HL-60 (cell line): ENCODE data around the gene LAYN.
A peak's percentile ranks its signal among the peaks of the same experiment; 100 is the strongest.

ENCODE experiments used
- DNase-seq, 2 experiments: peaks; one replicate each; pipeline ENCODE4 v3.0.0-alpha.2; 2010 to 2020; ENCODE audit warnings: low read depth in 1 of 2, low spot score in 1 of 2
- H3K27ac ChIP-seq: fragments of 250-450 bp; sonication (Bioruptor Pico); replicated peaks from 2 replicates; pipeline ENCODE4 v1.5.1; 2020; ENCODE audit warnings: mild to moderate bottlenecking, moderate library complexity
- H3K27me3 ChIP-seq: fragments of 250-450 bp; sonication (Bioruptor Pico); 2 replicates; pipeline ENCODE4 v1.5.1; 2021; ENCODE audit warnings: mild to moderate bottlenecking, moderate library complexity; ENCODE audit not compliant: insufficient read depth, poor library complexity, severe bottlenecking
- H3K4me3 ChIP-seq: replicated peaks from 2 replicates; pipeline ENCODE4 v1.5.1; 2011; ENCODE audit warnings: mild to moderate bottlenecking, control low read depth, low read length; ENCODE audit not compliant: insufficient read depth
- GABPA ChIP-seq: IDR thresholded peaks from 2 replicates; pipeline ENCODE4 v1.6.1; 2012; ENCODE audit warnings: low read depth
- POLR2AphosphoS5 ChIP-seq: IDR thresholded peaks from 2 replicates; pipeline ENCODE4 v1.6.1; 2012; ENCODE audit warnings: low read depth
- REST ChIP-seq: IDR thresholded peaks from 2 replicates; pipeline ENCODE4 v1.6.1; 2012; ENCODE audit warnings: low read depth; ENCODE audit not compliant: insufficient replicate concordance
- SPI1 ChIP-seq: IDR thresholded peaks from 2 replicates; pipeline ENCODE4 v1.6.1; 2012; ENCODE audit warnings: low read depth, mild to moderate bottlenecking, borderline replicate concordance
- TF ChIP-seq, protein P1 (sequence below): IDR thresholded peaks from one replicate; pipeline ENCODE4 v1.5.1; 2011; ENCODE audit warnings: low read length, control low read depth, inconsistent platforms; ENCODE audit not compliant: insufficient read depth

LAYN gene

DNA sequence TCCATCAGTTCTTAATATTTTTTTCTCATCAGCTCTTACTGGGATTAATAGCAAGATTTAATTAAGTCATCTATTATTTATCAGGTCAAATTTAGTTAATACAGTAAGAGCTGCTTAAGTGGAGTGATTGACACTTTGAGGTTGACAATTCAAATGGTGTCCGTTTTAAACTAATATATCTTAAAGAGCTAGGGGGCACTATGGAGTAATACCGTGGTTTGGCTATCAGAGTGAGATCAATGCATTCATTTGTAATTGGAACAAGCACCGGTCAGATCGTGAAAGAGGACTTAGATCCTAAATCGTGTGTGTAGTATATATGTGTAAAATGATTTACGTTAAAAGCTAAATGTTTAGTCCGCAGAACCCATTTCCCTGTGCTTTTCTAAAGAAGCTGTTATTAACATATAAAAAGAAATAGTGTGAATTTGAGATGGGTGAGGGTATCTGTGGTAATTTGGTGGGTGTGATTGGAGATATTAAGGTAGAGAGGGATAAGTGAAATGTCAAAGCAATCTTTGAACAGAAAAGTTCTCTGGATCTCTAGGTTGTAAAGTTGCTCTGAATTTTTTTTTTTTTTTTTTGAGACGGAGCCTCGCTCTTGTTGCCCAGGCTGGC, 64.0 kb downstream of the LAYN start:
- no peak overlapping the region for H3K4me3 ChIP-seq
- TF ChIP-seq REST, result no peak
- TF ChIP-seq, protein P1, sequence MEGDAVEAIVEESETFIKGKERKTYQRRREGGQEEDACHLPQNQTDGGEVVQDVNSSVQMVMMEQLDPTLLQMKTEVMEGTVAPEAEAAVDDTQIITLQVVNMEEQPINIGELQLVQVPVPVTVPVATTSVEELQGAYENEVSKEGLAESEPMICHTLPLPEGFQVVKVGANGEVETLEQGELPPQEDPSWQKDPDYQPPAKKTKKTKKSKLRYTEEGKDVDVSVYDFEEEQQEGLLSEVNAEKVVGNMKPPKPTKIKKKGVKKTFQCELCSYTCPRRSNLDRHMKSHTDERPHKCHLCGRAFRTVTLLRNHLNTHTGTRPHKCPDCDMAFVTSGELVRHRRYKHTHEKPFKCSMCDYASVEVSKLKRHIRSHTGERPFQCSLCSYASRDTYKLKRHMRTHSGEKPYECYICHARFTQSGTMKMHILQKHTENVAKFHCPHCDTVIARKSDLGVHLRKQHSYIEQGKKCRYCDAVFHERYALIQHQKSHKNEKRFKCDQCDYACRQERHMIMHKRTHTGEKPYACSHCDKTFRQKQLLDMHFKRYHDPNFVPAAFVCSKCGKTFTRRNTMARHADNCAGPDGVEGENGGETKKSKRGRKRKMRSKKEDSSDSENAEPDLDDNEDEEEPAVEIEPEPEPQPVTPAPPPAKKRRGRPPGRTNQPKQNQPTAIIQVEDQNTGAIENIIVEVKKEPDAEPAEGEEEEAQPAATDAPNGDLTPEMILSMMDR, result peak; percentile 25
- no peak overlapping the region for H3K27ac ChIP-seq
- peak in 1 of 2 experiments; percentile 9 for DNase-seq
- no peaks in the 10 kb centered on the region for H3K27me3 ChIP-seq

GRCh38 chr11:111605681-111606080, 65.2 kb downstream of the LAYN start:
- Histone ChIP-seq H3K27ac (no peak overlapping the region), H3K4me3 (no peak overlapping the region), H3K27me3 (no peaks in the 10 kb centered on the region)
- DNase-seq, result no peak
- TF ChIP-seq POLR2AphosphoS5, result no peak

DNA sequence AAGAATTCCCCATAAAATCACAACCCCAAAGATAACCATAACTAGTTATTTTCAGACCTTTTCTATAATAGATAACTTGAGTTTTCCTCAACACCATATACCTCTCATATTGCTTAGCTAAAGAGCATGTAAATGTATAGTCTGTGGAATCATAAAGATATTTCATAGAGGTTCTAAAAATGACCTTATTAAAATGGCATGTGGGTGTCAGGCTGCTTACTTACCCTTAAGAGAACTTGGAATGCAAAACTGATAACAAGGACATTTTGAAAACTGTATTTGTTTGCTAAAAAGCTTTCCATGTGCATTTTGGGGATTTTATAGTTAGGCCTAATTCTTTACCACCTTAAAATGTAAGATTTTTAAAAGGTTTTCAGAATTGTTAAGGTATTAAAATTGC, 66.5 kb downstream of the LAYN start:
- Histone ChIP-seq H3K4me3 (no peak overlapping the region), H3K27me3 (no peaks in the 10 kb centered on the region), H3K27ac (no peak overlapping the region)
- no peak for DNase-seq
- TF ChIP-seq POLR2AphosphoS5 (no peak), SPI1 (no peak), GABPA (no peak), REST (no peak)
- TF ChIP-seq, protein P1, result no peak

DNA sequence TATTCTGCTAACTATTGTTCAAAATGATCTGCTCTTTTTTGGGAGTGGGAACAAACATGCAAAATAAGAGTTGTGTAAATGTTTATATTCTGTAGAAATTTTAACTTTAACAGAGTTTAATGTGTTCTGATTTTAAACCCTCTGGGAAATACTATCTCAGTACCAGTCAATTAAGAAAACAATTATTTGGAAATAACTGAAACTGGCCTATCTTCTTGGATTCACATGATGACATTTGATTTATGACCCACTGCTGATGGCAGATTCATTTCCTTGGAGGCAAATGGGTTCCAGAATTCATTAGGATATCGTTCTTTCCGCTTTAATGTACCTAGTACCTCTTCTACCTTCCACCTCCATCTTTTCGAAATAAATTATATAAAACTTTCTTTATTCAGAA, 67.2 kb downstream of the LAYN start:
- Histone ChIP-seq H3K27ac (no peak overlapping the region), H3K4me3 (no peak overlapping the region), H3K27me3 (no peaks in the 10 kb centered on the region)
- no peak for DNase-seq
- TF ChIP-seq SPI1, result no peak
- TF ChIP-seq REST, result no peak
- TF ChIP-seq POLR2AphosphoS5, result no peak
- TF ChIP-seq, protein P1, result no peak
- TF ChIP-seq GABPA, result no peak
